NOMO-1 treated with dmso at 0.1 percent for 144 hours (cell line): ENCODE results near the gene PTK6.

Source experiments
- DNase-seq: peaks from one replicate; lab custom pipeline; 2025; ENCODE audit not compliant: unreplicated experiment; lab: John Stamatoyannopoulos, UW

PTK6 gene

GRCh38 chr20:63532449-63532971 lies 4.7 kb downstream of the PTK6 start:
- no peak for DNase-seq

- DNase-seq, result no peak
Measured at GRCh38 chr20:63531686-63532448, 5.3 kb downstream of the PTK6 start.

- DNase-seq, result no peak
Measured at GRCh38 chr20:63530788-63531160, 6.4 kb downstream of the PTK6 start.

GRCh38 chr20:63529861-63530787 lies 7.1 kb downstream of the PTK6 start:
- no peak for DNase-seq

GRCh38 chr20:63529180-63529860 lies 7.9 kb downstream of the PTK6 start:
- DNase-seq, result no peak

GRCh38 chr20:63527184-63527583 lies 10.0 kb downstream of the PTK6 start:
- DNase-seq, result no peak

- DNase-seq, result peak; percentile 20
Measured at GRCh38 chr20:63525971-63526370, 11.2 kb downstream of the PTK6 start.

GRCh38 chr20:63525185-63525584 lies 12.0 kb downstream of the PTK6 start:
- no peak for DNase-seq

- no peak for DNase-seq
Measured at GRCh38 chr20:63522981-63523611, 14.1 kb downstream of the PTK6 start.

GRCh38 chr20:63522091-63522868 lies 14.9 kb downstream of the PTK6 start:
- no peak for DNase-seq

- no peak for DNase-seq
Measured at GRCh38 chr20:63521602-63522001, 15.6 kb downstream of the PTK6 start.

GRCh38 chr20:63520934-63521601 lies 16.1 kb downstream of the PTK6 start:
- DNase-seq, result peak; percentile 49

- peak; percentile 48 for DNase-seq
Measured at GRCh38 chr20:63520504-63520933, 16.7 kb downstream of the PTK6 start, which contains the start of gene PPDPF. TSS of gene PPDPF (plus strand) at chr20:63520765. CDS start at chr20:63521309, 544 bp downstream.

GRCh38 chr20:63519668-63520503 lies 17.3 kb downstream of the PTK6 start:
- no peak for DNase-seq

GRCh38 chr20:63518946-63519667 lies 18.1 kb downstream of the PTK6 start:
- DNase-seq, result no peak

GRCh38 chr20:63518351-63518861 lies 18.8 kb downstream of the PTK6 start:
- DNase-seq, result no peak
